ENCODE measurements around the gene ZBTB16.

Gene ZBTB16

GRCh38 chr11:114063829-114064201 is 4.3 kb downstream of the ZBTB16 start:
- TF ChIP-seq POLR2A (IDR thresholded peaks at IDR 0.05; ENCODE audit: low read length) (no peak), GATA1 (IDR thresholded peaks at IDR 0.05; ENCODE audit: low read depth, low read length) (no peak)
- no peak for DNase-seq

GRCh38 chr11:114064216-114064615 is 4.7 kb downstream of the ZBTB16 start:
- DNase-seq = no peak

GRCh38 chr11:114065094-114065493 is 5.6 kb downstream of the ZBTB16 start:
- TF ChIP-seq GATA1 (IDR thresholded peaks at IDR 0.05; ENCODE audit: low read depth, low read length) = no peak
- TF ChIP-seq POLR2A (IDR thresholded peaks at IDR 0.05; ENCODE audit: low read length) = no peak

More at GRCh38 chr11:114064216-114064615, 4.7 kb downstream of the ZBTB16 start:
- TF ChIP-seq POLR2A (IDR thresholded peaks at IDR 0.05; ENCODE audit: low read length) (no peak), GATA1 (IDR thresholded peaks at IDR 0.05; ENCODE audit: low read depth, low read length) (no peak)

GRCh38 chr11:114066046-114066648 is 6.6 kb downstream of the ZBTB16 start:
- no peak for DNase-seq
- TF ChIP-seq GATA1 (IDR thresholded peaks at IDR 0.05; ENCODE audit: low read depth, low read length) = no peak
- TF ChIP-seq POLR2A (IDR thresholded peaks at IDR 0.05; ENCODE audit: low read length) = no peak

More at GRCh38 chr11:114065094-114065493, 5.6 kb downstream of the ZBTB16 start:
- no peak for DNase-seq

GRCh38 chr11:114068327-114068726 is 8.8 kb downstream of the ZBTB16 start:
- DNase-seq = no peak
- no peak for TF ChIP-seq POLR2A (IDR thresholded peaks at IDR 0.05; ENCODE audit: low read length)
- TF ChIP-seq GATA1 (IDR thresholded peaks at IDR 0.05; ENCODE audit: low read depth, low read length) = no peak

GRCh38 chr11:114070464-114071139 is 11.1 kb downstream of the ZBTB16 start:
- DNase-seq = no peak
- no peak for TF ChIP-seq GATA1 (IDR thresholded peaks at IDR 0.05; ENCODE audit: low read depth, low read length)
- TF ChIP-seq POLR2A (IDR thresholded peaks at IDR 0.05; ENCODE audit: low read length) = no peak

GRCh38 chr11:114073007-114073827 is 13.7 kb downstream of the ZBTB16 start:
- TF ChIP-seq POLR2A (IDR thresholded peaks at IDR 0.05; ENCODE audit: low read length) (no peak), GATA1 (IDR thresholded peaks at IDR 0.05; ENCODE audit: low read depth, low read length) (no peak)
- peak in 1 of 2 experiments; percentile 12 for DNase-seq

- DNase-seq = no peak
- TF ChIP-seq GATA1 (IDR thresholded peaks at IDR 0.05; ENCODE audit: low read depth, low read length) = no peak
- TF ChIP-seq POLR2A (IDR thresholded peaks at IDR 0.05; ENCODE audit: low read length) = no peak
These were observed 14.4 kb downstream of the ZBTB16 start for GRCh38 chr11:114073828-114074381.

GRCh38 chr11:114074546-114075343 is 15.2 kb downstream of the ZBTB16 start:
- TF ChIP-seq POLR2A (IDR thresholded peaks at IDR 0.05; ENCODE audit: low read length) = no peak
- no peak for TF ChIP-seq GATA1 (IDR thresholded peaks at IDR 0.05; ENCODE audit: low read depth, low read length)
- peak in 1 of 2 experiments; percentile 9 for DNase-seq

GRCh38 chr11:114075344-114075610 is 15.8 kb downstream of the ZBTB16 start:
- no peak for TF ChIP-seq POLR2A (IDR thresholded peaks at IDR 0.05; ENCODE audit: low read length)
- TF ChIP-seq GATA1 (IDR thresholded peaks at IDR 0.05; ENCODE audit: low read depth, low read length) = no peak
- no peak for DNase-seq

- DNase-seq = peak; percentile 56
These were observed 16.5 kb downstream of the ZBTB16 start for GRCh38 chr11:114075891-114076441.

GRCh38 chr11:114076921-114077331 is 17.4 kb downstream of the ZBTB16 start:
- TF ChIP-seq POLR2A (IDR thresholded peaks at IDR 0.05; ENCODE audit: low read length) (no peak), GATA1 (IDR thresholded peaks at IDR 0.05; ENCODE audit: low read depth, low read length) (no peak)
- DNase-seq = no peak

More at GRCh38 chr11:114075891-114076441, 16.5 kb downstream of the ZBTB16 start:
- no peak for TF ChIP-seq POLR2A (IDR thresholded peaks at IDR 0.05; ENCODE audit: low read length)
- TF ChIP-seq GATA1 (IDR thresholded peaks at IDR 0.05; ENCODE audit: low read depth, low read length) = no peak

Measured in erythroblast (primary cell).